Calu3 (cell line): ENCODE data around the gene CCDC14. TPM values are rescaled to one million over a fixed set of nuclear protein-coding genes. Genes with fewer than 3 reads are reported as not detected.
A peak's percentile ranks its signal among the peaks of the same experiment; 100 is the strongest.
"Not testable (repeated sequence)": the region's sequence is repeated elsewhere in the genome, so short reads cannot be mapped to it uniquely, and the experiment has no call there.

Experiments used
- BruUV-seq: library from RNA; stranded (reverse); fragments of 400-500 nt; replicated peaks from 2 replicates; lab custom pipeline; 2021; lab: Mats Ljungman, UMichigan
- CTCF ChIA-PET: fragments of 300-600 bp; sonication (Branson Sonifier 250); formaldehyde crosslinking; loops from one replicate; lab custom pipeline; 2022; ENCODE audit warnings: antibody characterized with exemption; lab: Charles Lee
- DNase-seq: peaks from one replicate; pipeline ENCODE4 v3.0.0; 2022
- H3K27ac Mint-ChIP-seq: one replicate; pipeline ENCODE4 v1.8.0; 2022; ENCODE audit warnings: mixed read lengths; ENCODE audit not compliant: unreplicated experiment
- H3K27me3 Mint-ChIP-seq: one replicate; pipeline ENCODE4 v1.8.0; 2022; ENCODE audit warnings: mixed read lengths; ENCODE audit not compliant: unreplicated experiment
- H3K36me3 Mint-ChIP-seq: one replicate; pipeline ENCODE4 v1.8.0; 2022; ENCODE audit warnings: mild to moderate bottlenecking, moderate library complexity, mixed read lengths; ENCODE audit not compliant: insufficient read depth, unreplicated experiment
- H3K4me1 Mint-ChIP-seq: one replicate; pipeline ENCODE4 v1.8.0; 2022; ENCODE audit warnings: mild to moderate bottlenecking, low read depth, mixed read lengths; ENCODE audit not compliant: unreplicated experiment
- H3K4me3 Mint-ChIP-seq: one replicate; pipeline ENCODE4 v1.8.0; 2022; ENCODE audit warnings: mild to moderate bottlenecking, low read depth, moderate library complexity, mixed read lengths; ENCODE audit not compliant: unreplicated experiment
- H3K9me3 Mint-ChIP-seq: one replicate; pipeline ENCODE4 v1.8.0; 2022; ENCODE audit warnings: low read depth, mixed read lengths; ENCODE audit not compliant: unreplicated experiment
- intact Hi-C: fragments of 100-400 bp; cut with micrococcal nuclease; formaldehyde crosslinking; loops from one replicate; pipeline ENCODE4 v1.10.0; 2022; ENCODE audit not compliant: unreplicated experiment
- total RNA-seq: library from RNA; stranded (reverse); gene quantifications from 2 replicates; pipeline ENCODE4 v1.2.3, GENCODE V29; 2022
- TF ChIP-seq, protein P1 (sequence below): fragments of 200-600 bp; IDR thresholded peaks from one replicate; pipeline ENCODE4 v1.8.0; 2022; ENCODE audit warnings: antibody characterized with exemption; ENCODE audit not compliant: unreplicated experiment

The CCDC14 gene
- total RNA-seq, 1 experiment from 2014 or later: 60.6 TPM

DNA sequence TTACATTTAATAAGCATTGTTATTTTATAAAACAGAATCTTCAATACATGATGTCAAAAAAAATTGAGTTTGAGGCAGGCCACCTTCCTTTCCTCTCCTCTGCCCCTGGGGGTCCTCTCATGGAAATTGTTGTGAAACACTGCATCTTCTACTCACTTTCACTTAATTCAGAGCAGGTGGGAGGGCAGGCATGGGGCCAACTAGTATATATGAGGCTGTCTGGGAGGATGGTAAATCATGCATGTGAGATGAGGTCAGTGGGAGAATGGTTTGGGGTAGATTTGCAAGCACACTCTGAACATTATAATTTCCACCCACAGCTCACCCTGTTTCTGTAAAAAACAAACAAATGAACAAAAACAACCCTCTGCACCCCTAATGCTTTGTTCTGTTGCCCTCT is 10.4 kb upstream of the CCDC14 start:
- H3K36me3 Mint-ChIP-seq: no peaks in the 10 kb centered on the region
- CTCF ChIA-PET: no interaction called here
- no peak overlapping the region for H3K27ac Mint-ChIP-seq
- intact Hi-C loops: no loop called here
- H3K9me3 Mint-ChIP-seq: no peaks in the 10 kb centered on the region
- BruUV-seq: no TSS peak
- H3K27me3 Mint-ChIP-seq: peaks cover 43% of the 10 kb centered on the region
- H3K4me1 Mint-ChIP-seq: no peaks in the 10 kb centered on the region
- no peak for DNase-seq
- TF ChIP-seq, protein P1, sequence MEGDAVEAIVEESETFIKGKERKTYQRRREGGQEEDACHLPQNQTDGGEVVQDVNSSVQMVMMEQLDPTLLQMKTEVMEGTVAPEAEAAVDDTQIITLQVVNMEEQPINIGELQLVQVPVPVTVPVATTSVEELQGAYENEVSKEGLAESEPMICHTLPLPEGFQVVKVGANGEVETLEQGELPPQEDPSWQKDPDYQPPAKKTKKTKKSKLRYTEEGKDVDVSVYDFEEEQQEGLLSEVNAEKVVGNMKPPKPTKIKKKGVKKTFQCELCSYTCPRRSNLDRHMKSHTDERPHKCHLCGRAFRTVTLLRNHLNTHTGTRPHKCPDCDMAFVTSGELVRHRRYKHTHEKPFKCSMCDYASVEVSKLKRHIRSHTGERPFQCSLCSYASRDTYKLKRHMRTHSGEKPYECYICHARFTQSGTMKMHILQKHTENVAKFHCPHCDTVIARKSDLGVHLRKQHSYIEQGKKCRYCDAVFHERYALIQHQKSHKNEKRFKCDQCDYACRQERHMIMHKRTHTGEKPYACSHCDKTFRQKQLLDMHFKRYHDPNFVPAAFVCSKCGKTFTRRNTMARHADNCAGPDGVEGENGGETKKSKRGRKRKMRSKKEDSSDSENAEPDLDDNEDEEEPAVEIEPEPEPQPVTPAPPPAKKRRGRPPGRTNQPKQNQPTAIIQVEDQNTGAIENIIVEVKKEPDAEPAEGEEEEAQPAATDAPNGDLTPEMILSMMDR: no peak
- no peak overlapping the region for H3K4me3 Mint-ChIP-seq

DNA sequence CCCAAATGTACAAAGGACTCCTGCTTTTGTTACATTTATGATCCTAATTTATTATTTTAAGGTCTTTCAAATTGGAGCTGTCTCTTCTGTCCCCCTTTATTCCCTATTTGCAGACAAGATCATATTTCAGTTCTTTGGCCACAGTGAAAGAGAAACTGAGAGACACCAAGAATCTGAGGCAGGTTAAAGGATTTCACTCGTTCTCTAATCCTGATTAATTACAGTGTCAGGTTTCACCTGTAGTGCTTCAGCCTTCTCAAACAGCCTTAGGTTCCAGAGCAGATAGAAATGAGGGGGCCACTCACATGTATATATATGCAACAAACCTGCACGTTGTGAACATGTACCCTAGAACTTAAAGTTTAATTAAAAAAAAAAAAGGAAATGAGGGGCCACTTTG is 6.2 kb upstream of the CCDC14 start:
- H3K4me1 Mint-ChIP-seq, DNase-seq, BruUV-seq, H3K27ac Mint-ChIP-seq, H3K4me3 Mint-ChIP-seq, CTCF ChIA-PET, H3K9me3 Mint-ChIP-seq, H3K36me3 Mint-ChIP-seq: not testable (repeated sequence)
- peaks cover 52% of the 10 kb centered on the region for H3K27me3 Mint-ChIP-seq
- intact Hi-C loops: loop anchor here (10.0 kb wide), 1 partner anchor 212 kb away; no protein-coding TSS in a partner anchor

DNA sequence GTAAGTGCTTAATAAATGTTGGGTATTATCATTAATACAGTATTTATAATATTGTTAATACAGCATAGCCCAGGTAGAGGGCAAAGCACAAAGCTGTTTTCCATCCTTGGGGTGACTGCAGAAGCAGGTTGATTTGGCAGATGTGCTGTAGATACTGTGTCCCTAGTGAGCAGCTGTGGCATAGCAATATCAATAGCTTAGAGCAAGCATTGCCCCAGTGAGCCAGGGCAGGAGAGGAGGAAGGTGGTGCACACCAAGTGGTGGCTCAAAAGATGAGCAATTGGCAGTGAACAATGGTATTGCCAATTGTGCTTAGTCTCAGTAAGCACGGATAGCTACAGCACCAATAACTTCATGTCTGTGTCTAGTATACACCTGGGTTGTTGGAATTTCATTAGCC is 5.8 kb upstream of the CCDC14 start:
- H3K27ac Mint-ChIP-seq, BruUV-seq, H3K4me3 Mint-ChIP-seq, H3K9me3 Mint-ChIP-seq, CTCF ChIA-PET, DNase-seq, H3K36me3 Mint-ChIP-seq, H3K4me1 Mint-ChIP-seq: not testable (repeated sequence)
- H3K27me3 Mint-ChIP-seq: peaks cover 48% of the 10 kb centered on the region
- intact Hi-C loops: loop anchor here (10.0 kb wide), 1 partner anchor 212 kb away; no protein-coding TSS in a partner anchor

DNA sequence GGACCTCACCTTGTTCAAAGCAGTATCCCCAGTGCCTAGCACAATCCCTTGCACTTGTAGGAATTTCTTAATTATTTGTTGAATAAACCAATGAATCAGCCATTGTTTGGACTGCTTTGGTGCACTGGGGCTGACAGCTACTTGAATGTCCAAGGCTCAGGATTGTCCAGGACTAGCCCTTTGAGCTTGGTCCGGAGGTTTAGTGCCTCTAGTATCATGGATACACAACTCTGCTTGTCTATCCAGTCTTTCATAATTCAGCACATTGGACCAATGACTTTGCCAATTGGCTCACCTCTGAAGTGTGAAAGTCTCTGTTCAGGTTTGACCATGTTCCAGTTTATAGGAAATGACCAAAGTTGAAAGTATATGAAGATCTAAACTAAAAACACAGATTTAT is 3.8 kb upstream of the CCDC14 start:
- H3K4me1 Mint-ChIP-seq, H3K9me3 Mint-ChIP-seq, DNase-seq, BruUV-seq, H3K27ac Mint-ChIP-seq, H3K4me3 Mint-ChIP-seq, CTCF ChIA-PET: not testable (repeated sequence)
- Mint-ChIP-seq H3K36me3 (peaks cover 14% of the 10 kb centered on the region), H3K27me3 (peaks cover 30% of the 10 kb centered on the region)
- intact Hi-C loops: loop anchor here (10.0 kb wide), 1 partner anchor 210 kb away; no protein-coding TSS in a partner anchor

DNA sequence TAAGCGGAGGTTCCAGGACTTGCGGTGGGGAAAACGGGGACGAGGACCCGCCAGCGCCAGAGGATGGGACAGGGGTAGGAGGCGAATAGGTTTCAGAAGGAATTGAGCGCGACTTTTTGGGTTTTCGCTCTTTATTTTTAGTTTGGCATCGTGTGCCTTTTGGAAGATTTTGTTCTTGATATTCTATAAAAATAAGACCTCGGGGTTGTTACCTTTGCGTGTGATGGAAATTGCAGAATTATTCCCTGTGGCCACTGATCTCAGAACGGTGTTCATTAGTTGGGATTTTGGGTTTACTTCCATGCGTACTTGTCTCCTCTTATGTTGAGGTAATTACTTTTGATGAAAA is 453 bp upstream of the CCDC14 start:
- H3K9me3 Mint-ChIP-seq: no peaks in the 10 kb centered on the region
- TF ChIP-seq, protein P1: no peak
- no peak for DNase-seq
- H3K4me3 Mint-ChIP-seq: peak overlapping the region; percentile 86
- peaks cover 9% of the 10 kb centered on the region for H3K4me1 Mint-ChIP-seq
- peaks cover 14% of the 10 kb centered on the region for H3K36me3 Mint-ChIP-seq
- H3K27ac Mint-ChIP-seq: peak overlapping the region; percentile 79
- peaks cover 19% of the 10 kb centered on the region for H3K27me3 Mint-ChIP-seq
- CTCF ChIA-PET: interaction anchor here (0.6 to 0.7 kb wide), 9 partner anchors 24 to 980 kb away, joined by 3 to 8 read pairs (median 4); no protein-coding TSS in a partner anchor
- intact Hi-C loops: loop anchor here (10.0 kb wide), 1 partner anchor 207 kb away; no protein-coding TSS in a partner anchor
- no TSS peak for BruUV-seq

DNA sequence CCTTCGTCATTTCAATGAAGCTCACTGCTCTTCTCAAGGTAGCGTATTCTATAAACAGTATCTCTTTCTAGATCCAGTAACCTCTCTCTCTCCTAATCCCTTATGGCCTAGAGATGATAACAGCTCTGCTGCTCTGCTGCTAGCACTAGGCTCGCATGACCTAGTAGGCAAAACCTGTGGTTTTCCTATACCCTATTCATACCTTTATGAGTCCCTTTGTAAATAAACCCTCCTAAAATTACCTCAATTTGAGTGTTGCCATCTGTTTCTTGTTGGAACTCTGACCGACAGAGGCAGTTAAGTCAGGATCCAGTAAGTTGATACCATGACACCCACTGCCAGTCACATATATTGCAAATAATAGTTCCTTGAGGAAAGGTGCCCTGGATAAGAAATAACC is 7.3 kb downstream of the CCDC14 start:
- no peaks in the 10 kb centered on the region for H3K27me3 Mint-ChIP-seq
- TF ChIP-seq, protein P1: no peak
- BruUV-seq: no TSS peak
- intact Hi-C loops: no loop called here
- H3K4me3 Mint-ChIP-seq: no peak overlapping the region
- H3K27ac Mint-ChIP-seq: no peak overlapping the region
- peaks cover 5% of the 10 kb centered on the region for H3K36me3 Mint-ChIP-seq
- no peak for DNase-seq
- no peaks in the 10 kb centered on the region for H3K9me3 Mint-ChIP-seq
- CTCF ChIA-PET: no interaction called here
- peaks cover 7% of the 10 kb centered on the region for H3K4me1 Mint-ChIP-seq
